ENCODE data around the gene NTF3. TPM values are rescaled to one million over a fixed set of nuclear protein-coding genes. Genes with fewer than 3 reads are reported as not detected.

Gene NTF3
- polyA plus RNA-seq, 1 of the 3 experiments (the other 2 are of a cell fraction) = not detected

DNA sequence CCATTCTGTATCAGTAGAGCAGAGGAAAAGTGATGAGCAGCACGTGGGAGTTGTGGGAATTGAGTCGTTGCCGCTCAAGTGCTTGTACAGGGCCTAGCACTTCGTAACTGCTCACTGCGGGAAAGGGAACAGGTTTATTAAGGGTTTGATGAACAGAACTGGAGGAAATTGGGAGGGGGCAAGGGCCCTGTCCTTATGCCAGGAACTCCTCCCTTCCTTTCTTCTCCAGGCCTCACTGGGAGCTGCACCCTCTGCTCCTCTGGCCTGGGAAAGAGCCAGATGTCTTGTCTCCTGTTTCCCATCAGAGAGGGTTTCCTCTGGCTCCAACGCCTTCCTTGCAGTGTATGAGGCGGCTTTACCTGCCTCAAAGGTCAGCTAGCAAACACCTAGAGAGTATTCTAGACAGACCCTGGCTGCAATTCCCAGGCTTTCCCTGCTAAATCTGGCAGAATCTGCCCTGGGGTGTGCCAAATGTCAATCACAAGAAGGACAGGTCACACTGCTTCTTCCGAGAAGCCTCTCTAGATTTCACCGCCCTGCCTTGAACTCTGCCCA is 78.4 kb downstream of the NTF3 start:
- no peak overlapping the region for H3K4me2 ChIP-seq
- H3K9me2 ChIP-seq = no peaks in the 10 kb centered on the region
- 17% methylated on average over 9 of the region's 9 CpGs for WGBS (ENCODE audit: low lambda C conversion rate)
- H3K9ac ChIP-seq = no peak overlapping the region
- TF ChIP-seq EP300 (IDR thresholded peaks at IDR 0.05; ENCODE audit: borderline replicate concordance in 1 of 2, low read depth in 1 of 2, low read length in 1 of 2) (no peak), RFX5 (IDR thresholded peaks at IDR 0.05; ENCODE audit: low read length) (no peak), SIN3A (IDR thresholded peaks at IDR 0.05; ENCODE audit: borderline replicate concordance, low read depth, low read length) (no peak), MEF2A (IDR thresholded peaks at IDR 0.05; ENCODE audit: borderline replicate concordance, low read depth) (no peak), MXI1 (IDR thresholded peaks at IDR 0.05; ENCODE audit: low read depth, low read length) (no peak)
- TF ChIP-seq, protein P1, sequence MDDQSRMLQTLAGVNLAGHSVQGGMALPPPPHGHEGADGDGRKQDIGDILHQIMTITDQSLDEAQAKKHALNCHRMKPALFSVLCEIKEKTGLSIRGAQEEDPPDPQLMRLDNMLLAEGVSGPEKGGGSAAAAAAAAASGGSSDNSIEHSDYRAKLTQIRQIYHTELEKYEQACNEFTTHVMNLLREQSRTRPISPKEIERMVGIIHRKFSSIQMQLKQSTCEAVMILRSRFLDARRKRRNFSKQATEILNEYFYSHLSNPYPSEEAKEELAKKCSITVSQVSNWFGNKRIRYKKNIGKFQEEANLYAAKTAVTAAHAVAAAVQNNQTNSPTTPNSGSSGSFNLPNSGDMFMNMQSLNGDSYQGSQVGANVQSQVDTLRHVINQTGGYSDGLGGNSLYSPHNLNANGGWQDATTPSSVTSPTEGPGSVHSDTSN (IDR thresholded peaks at IDR 0.05) = no peak
- TF ChIP-seq, protein P2, sequence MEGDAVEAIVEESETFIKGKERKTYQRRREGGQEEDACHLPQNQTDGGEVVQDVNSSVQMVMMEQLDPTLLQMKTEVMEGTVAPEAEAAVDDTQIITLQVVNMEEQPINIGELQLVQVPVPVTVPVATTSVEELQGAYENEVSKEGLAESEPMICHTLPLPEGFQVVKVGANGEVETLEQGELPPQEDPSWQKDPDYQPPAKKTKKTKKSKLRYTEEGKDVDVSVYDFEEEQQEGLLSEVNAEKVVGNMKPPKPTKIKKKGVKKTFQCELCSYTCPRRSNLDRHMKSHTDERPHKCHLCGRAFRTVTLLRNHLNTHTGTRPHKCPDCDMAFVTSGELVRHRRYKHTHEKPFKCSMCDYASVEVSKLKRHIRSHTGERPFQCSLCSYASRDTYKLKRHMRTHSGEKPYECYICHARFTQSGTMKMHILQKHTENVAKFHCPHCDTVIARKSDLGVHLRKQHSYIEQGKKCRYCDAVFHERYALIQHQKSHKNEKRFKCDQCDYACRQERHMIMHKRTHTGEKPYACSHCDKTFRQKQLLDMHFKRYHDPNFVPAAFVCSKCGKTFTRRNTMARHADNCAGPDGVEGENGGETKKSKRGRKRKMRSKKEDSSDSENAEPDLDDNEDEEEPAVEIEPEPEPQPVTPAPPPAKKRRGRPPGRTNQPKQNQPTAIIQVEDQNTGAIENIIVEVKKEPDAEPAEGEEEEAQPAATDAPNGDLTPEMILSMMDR (IDR thresholded peaks at IDR 0.05) = no peak
- TF ChIP-seq, protein P3, sequence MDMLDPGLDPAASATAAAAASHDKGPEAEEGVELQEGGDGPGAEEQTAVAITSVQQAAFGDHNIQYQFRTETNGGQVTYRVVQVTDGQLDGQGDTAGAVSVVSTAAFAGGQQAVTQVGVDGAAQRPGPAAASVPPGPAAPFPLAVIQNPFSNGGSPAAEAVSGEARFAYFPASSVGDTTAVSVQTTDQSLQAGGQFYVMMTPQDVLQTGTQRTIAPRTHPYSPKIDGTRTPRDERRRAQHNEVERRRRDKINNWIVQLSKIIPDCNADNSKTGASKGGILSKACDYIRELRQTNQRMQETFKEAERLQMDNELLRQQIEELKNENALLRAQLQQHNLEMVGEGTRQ (IDR thresholded peaks at IDR 0.05; ENCODE audit: borderline replicate concordance, low read depth, low read length) = no peak
- TF ChIP-seq, protein P4, sequence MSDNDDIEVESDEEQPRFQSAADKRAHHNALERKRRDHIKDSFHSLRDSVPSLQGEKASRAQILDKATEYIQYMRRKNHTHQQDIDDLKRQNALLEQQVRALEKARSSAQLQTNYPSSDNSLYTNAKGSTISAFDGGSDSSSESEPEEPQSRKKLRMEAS (IDR thresholded peaks at IDR 0.05; ENCODE audit: low read depth) = no peak
- no peak overlapping the region for H2AFZ ChIP-seq (ENCODE audit: low read depth)
- no peaks in the 10 kb centered on the region for H3K36me3 ChIP-seq (replicated peaks in 1 of 2; ENCODE audit: control insufficient read depth in 1 of 2, insufficient read depth in 2 of 2, low read length in 1 of 2)
- POLR2A ChIA-PET = no interaction called here
- H3K9me3 ChIP-seq = no peaks in the 10 kb centered on the region
- H3K4me1 ChIP-seq (ENCODE audit: control insufficient read depth in 1 of 2, insufficient read depth in 2 of 2, low read depth in 1 of 2, low read length in 1 of 2) = no peaks in the 10 kb centered on the region
- no peaks in the 10 kb centered on the region for H3K79me2 ChIP-seq (ENCODE audit: insufficient read depth)
- no peak overlapping the region for H3K4me3 ChIP-seq (ENCODE audit: low read depth in 2 of 2, low read length in 1 of 2)
- CTCF ChIA-PET = interaction anchor here (1.5 kb wide), 1 partner anchor 14 kb away, joined by 5 read pairs; no protein-coding TSS in a partner anchor
- H4K20me1 ChIP-seq (ENCODE audit: insufficient read depth) = no peaks in the 10 kb centered on the region
- no peak for DNase-seq
- no peaks in the 10 kb centered on the region for H3F3A ChIP-seq (replicated peaks; ENCODE audit: insufficient read depth)
- H3K27me3 ChIP-seq (ENCODE audit: insufficient read depth) = peaks cover 67% of the 10 kb centered on the region; the same call in 1 of the 2 replicates
- no peak overlapping the region for H3K27ac ChIP-seq (ENCODE audit: low read depth in 2 of 2, low read length in 1 of 2)

DNA sequence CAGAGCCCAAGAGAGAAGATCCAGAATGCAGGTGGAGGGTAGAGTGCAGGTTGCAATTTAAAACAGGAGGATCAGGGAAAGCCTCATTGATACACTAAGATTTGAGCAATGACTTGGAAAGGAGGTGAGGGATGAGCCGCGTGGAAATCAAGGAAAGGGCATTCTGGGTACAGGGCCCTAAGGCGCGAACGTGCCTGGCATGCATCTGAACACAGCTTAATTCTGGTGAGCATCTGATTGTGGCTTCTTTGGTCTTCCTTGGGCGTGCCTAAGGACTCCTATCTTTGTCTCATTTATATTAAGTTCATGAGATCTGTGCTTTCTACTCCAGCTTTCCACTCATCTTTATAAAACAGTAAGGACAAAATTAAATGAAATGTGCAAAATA is 79.3 kb downstream of the NTF3 start:
- no peaks in the 10 kb centered on the region for H3F3A ChIP-seq (replicated peaks; ENCODE audit: insufficient read depth)
- H3K36me3 ChIP-seq (replicated peaks in 1 of 2; ENCODE audit: control insufficient read depth in 1 of 2, insufficient read depth in 2 of 2, low read length in 1 of 2) = no peaks in the 10 kb centered on the region
- no peak overlapping the region for H2AFZ ChIP-seq (ENCODE audit: low read depth)
- H3K9ac ChIP-seq = no peak overlapping the region
- no peaks in the 10 kb centered on the region for H3K79me2 ChIP-seq (ENCODE audit: insufficient read depth)
- 11% methylated on average over 6 of the region's 6 CpGs for WGBS (ENCODE audit: low lambda C conversion rate)
- H3K4me1 ChIP-seq (ENCODE audit: control insufficient read depth in 1 of 2, insufficient read depth in 2 of 2, low read depth in 1 of 2, low read length in 1 of 2) = no peaks in the 10 kb centered on the region
- H3K9me3 ChIP-seq = no peaks in the 10 kb centered on the region
- H3K27me3 ChIP-seq (ENCODE audit: insufficient read depth) = peaks cover 73% of the 10 kb centered on the region; the same call in 1 of the 2 replicates
- H3K9me2 ChIP-seq = no peaks in the 10 kb centered on the region
- ChIA-PET CTCF (interaction anchor here (1.5 kb wide), 1 partner anchor 13 kb away, joined by 5 read pairs; no protein-coding TSS in a partner anchor), POLR2A (no interaction called here)
- no peak overlapping the region for H3K27ac ChIP-seq (ENCODE audit: low read depth in 2 of 2, low read length in 1 of 2)
- no peak overlapping the region for H3K4me3 ChIP-seq (ENCODE audit: low read depth in 2 of 2, low read length in 1 of 2)
- no peak for DNase-seq
- H4K20me1 ChIP-seq (ENCODE audit: insufficient read depth) = no peaks in the 10 kb centered on the region
- no peak overlapping the region for H3K4me2 ChIP-seq
- no peak for TF ChIP-seq NRF1 (IDR thresholded peaks at IDR 0.05; ENCODE audit: low read depth, low read length)
- TF ChIP-seq NFIC (IDR thresholded peaks at IDR 0.05; ENCODE audit: borderline replicate concordance) = no peak
- no peak for TF ChIP-seq TAF1 (IDR thresholded peaks at IDR 0.05; ENCODE audit: borderline replicate concordance, low read depth, low read length)
- TF ChIP-seq GABPA (IDR thresholded peaks at IDR 0.05; ENCODE audit: low read depth) = no peak
- no peak for TF ChIP-seq FOSL2 (IDR thresholded peaks at IDR 0.05; ENCODE audit: borderline replicate concordance, low read depth)
- no peak for TF ChIP-seq FOXM1 (IDR thresholded peaks at IDR 0.05; ENCODE audit: low read depth)
- no peak for TF ChIP-seq EZH2phosphoT487 (IDR thresholded peaks at IDR 0.05; ENCODE audit: borderline replicate concordance, low read depth)
- no peak for TF ChIP-seq RAD21 (IDR thresholded peaks at IDR 0.05; ENCODE audit: low read length)
- TF ChIP-seq SMC3 (IDR thresholded peaks at IDR 0.05; ENCODE audit: low read depth, low read length) = no peak
- no peak for TF ChIP-seq TCF12 (IDR thresholded peaks at IDR 0.05)
- TF ChIP-seq, protein P5, sequence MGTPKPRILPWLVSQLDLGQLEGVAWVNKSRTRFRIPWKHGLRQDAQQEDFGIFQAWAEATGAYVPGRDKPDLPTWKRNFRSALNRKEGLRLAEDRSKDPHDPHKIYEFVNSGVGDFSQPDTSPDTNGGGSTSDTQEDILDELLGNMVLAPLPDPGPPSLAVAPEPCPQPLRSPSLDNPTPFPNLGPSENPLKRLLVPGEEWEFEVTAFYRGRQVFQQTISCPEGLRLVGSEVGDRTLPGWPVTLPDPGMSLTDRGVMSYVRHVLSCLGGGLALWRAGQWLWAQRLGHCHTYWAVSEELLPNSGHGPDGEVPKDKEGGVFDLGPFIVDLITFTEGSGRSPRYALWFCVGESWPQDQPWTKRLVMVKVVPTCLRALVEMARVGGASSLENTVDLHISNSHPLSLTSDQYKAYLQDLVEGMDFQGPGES (IDR thresholded peaks at IDR 0.05; ENCODE audit: low read depth, low read length) = no peak
- TF ChIP-seq ELF1 (IDR thresholded peaks at IDR 0.05) = no peak
